Heart right ventricle (tissue), 16 donors: ENCODE results near the gene SHANK2. TPM values are rescaled to one million over a fixed set of nuclear protein-coding genes. Genes with fewer than 3 reads are reported as not detected.
A peak's percentile ranks its signal among the peaks of the same experiment; 100 is the strongest.

Experiments
- ATAC-seq, 8 donors: fragments of 200-7000 bp; cut with Tn5 transposase; one replicate each; pipeline ENCODE4 v1.9.1; 2020; ENCODE audit warnings: mild to moderate bottlenecking in 8 of 8, moderate library complexity in 8 of 8, moderate number of reproducible peaks in 1 of 8
- DNase-seq, 2 donors: peaks; one replicate each; pipeline ENCODE4 v3.0.0-alpha.2; 2020
- H3K27ac ChIP-seq, 10 donors: fragments of 200-600 bp; sonication (generic) in 2 of 10; one replicate each; pipeline versions ENCODE4 v1.5.0 to v1.8.0; 2020 to 2022; ENCODE audit warnings: mild to moderate bottlenecking in 3 of 10
- H3K27me3 ChIP-seq, 7 donors: fragments of 200-600 bp; one replicate each; pipeline ENCODE4 v1.8.0; 2021 to 2022; ENCODE audit warnings: mild to moderate bottlenecking in 2 of 7
- H3K36me3 ChIP-seq, 9 donors: fragments of 200-600 bp; sonication (generic) in 1 of 9; one replicate each; pipeline versions ENCODE4 v1.5.0 to v1.8.0; 2020 to 2022; ENCODE audit warnings: mild to moderate bottlenecking in 2 of 9
- H3K4me1 ChIP-seq, 9 donors: fragments of 200-600 bp; sonication (generic) in 1 of 9; one replicate each; pipeline versions ENCODE4 v1.5.0 to v1.8.0; 2020 to 2022; ENCODE audit warnings: mild to moderate bottlenecking in 4 of 9
- H3K4me3 ChIP-seq, 10 donors: fragments of 200-600 bp; sonication (generic) in 2 of 10; one replicate each; pipeline versions ENCODE4 v1.5.0 to v1.8.0; 2020 to 2022; ENCODE audit warnings: mild to moderate bottlenecking in 7 of 10, moderate library complexity in 2 of 10
- H3K9me3 ChIP-seq, 11 donors: fragments of 200-600 bp in 10 of 11; sonication (generic) in 2 of 11; one replicate each; pipeline versions ENCODE4 v1.5.0 to v1.8.0; 2013 to 2022; ENCODE audit warnings: mild to moderate bottlenecking in 2 of 11, control low read depth in 1 of 11, moderate library complexity in 1 of 11
- CTCF ChIP-seq, 9 donors: fragments of 200-600 bp; sonication (generic) in 2 of 9; IDR thresholded peaks; one replicate each; pipeline versions ENCODE4 v1.5.0 to v1.8.0; 2021 to 2022; ENCODE audit warnings: antibody characterized with exemption in 9 of 9, mild to moderate bottlenecking in 5 of 9, moderate library complexity in 1 of 9
- WGBS, 2 donors: extraction: QIAGEN DNeasy Blood & Tissue Kit; methylation state at CpG; one replicate each; pipeline ENCODE4 v1.1.7; 2013; ENCODE audit warnings: inconsistent platforms in 1 of 2; 5-methylcytosine and 5-hydroxymethylcytosine counted together
- intact Hi-C, 10 donors: fragments of 100-400 bp; cut with DNase I; formaldehyde crosslinking; loops; one replicate each; pipeline versions ENCODE4 v1.11.1 to v1.14.2; 2022
- polyA plus RNA-seq, 2 donors: library from polyadenylated mRNA; stranded (reverse); fragments of 200-250 nt; gene quantifications; one replicate each; pipeline ENCODE4 v1.2.3, GENCODE V29; 2013
- total RNA-seq, 10 donors: library from RNA; stranded (reverse); fragmentation: NEBNext Ultra II Directional in 3 of 10; extraction: Animal tissue kit (Norgen Biotek cat#: 25700) in 3 of 10; gene quantifications; one replicate each; pipeline versions ENCODE4 v1.2.1 to v1.2.4, GENCODE V29; 2021 to 2023
- donor health status: Arrhythmogenic right ventricular cardiomyopathy.
- donor health status: ischemic (EF 13 %, LVEDD 7.1; RV severe dilation, severe dysfunction).
- donor health status: healthy with polysubstance abuse.
- donor health status: DM: no; HTN: yes; CAD: no.
- donor health status: DM: no; HTN: no; CAD: no.
- donor health status: ischemic (EF 25% LVEDD 6.9; RV normal size, moderate dysfunction).
- donor health status: ischemic (EF 25% LVEDD 5.7; RV mildly dilated, moderate dysfunction).
- donor health status: healthy.
- donor health status: DM: yes; HTN: yes; CAD: no.
- donor health status: Ischemic cardiomyopathy.
- donor health status: ischemic (EF 35%, LVEDD 5.7; RV mildly dilated, moderate dysfunction).
- donor health status: nonischemic (EF 11% LVEDD 7.7; RV severe dilation, severe dysfunction).
- donor health status: DM: yes; HTN: yes; CAD: no.
- donor health status: PGD.
- donor health status: ischemic (EF 29% LVEDD 5.4; RV normal size, mild dysfunction).
- donor health status: nonischemic (EF 23%, LVEDD 6.1; RV moderate dilation, normal function).

SHANK2 gene
- total and polyA plus RNA-seq, 12 donors: under 0.01 to 0.71 (median 0.44) TPM; not detected in 2

- Histone ChIP-seq H3K9me3 (no peaks in the 10 kb centered on the region), H3K27ac (no peak overlapping the region), H3K27me3 (peaks cover 0 to 61% (median 28%) of the 10 kb centered on the region in 7 donors), H3K4me3 (no peak overlapping the region), H3K4me1 (peaks cover 0 to 7% (median 0%) of the 10 kb centered on the region in 9 donors), H3K36me3 (no peaks in the 10 kb centered on the region)
- no peak for DNase-seq
- WGBS, 2 donors: 70 to 72% methylated on average over 19 of the region's 19 CpGs
- intact Hi-C loops: no loop called here
- no peak for ATAC-seq
- TF ChIP-seq CTCF (IDR thresholded peaks at IDR 0.05): no peak
These were observed 38.5 kb downstream of the SHANK2 start for GRCh38 chr11:71213696-71214552.

GRCh38 chr11:71212871-71213559 lies 39.4 kb downstream of the SHANK2 start:
- TF ChIP-seq CTCF (IDR thresholded peaks at IDR 0.05): no peak
- intact Hi-C loops: no loop called here
- Histone ChIP-seq H3K4me3 (no peak overlapping the region), H3K9me3 (peaks cover 0 to 5% (median 0%) of the 10 kb centered on the region in 11 donors), H3K27ac (no peak overlapping the region), H3K27me3 (peaks cover 0 to 63% (median 23%) of the 10 kb centered on the region in 7 donors), H3K36me3 (no peaks in the 10 kb centered on the region), H3K4me1 (peaks cover 0 to 7% (median 0%) of the 10 kb centered on the region in 9 donors)
- ATAC-seq (peak in 3 of 8 donors; percentile 43 to 74 (median 57)), DNase-seq (no peak)
- WGBS, 2 donors: 51 to 54% methylated on average over 10 of the region's 10 CpGs

GRCh38 chr11:71211631-71212030 lies 40.7 kb downstream of the SHANK2 start:
- peaks cover 0 to 5% (median 0%) of the 10 kb centered on the region in 11 donors for H3K9me3 ChIP-seq
- TF ChIP-seq CTCF (IDR thresholded peaks at IDR 0.05): no peak
- intact Hi-C loops: no loop called here
- H3K4me1 ChIP-seq: peaks cover 0 to 7% (median 0%) of the 10 kb centered on the region in 9 donors
- H3K36me3 ChIP-seq: no peaks in the 10 kb centered on the region
- peaks cover 0 to 60% (median 23%) of the 10 kb centered on the region in 7 donors for H3K27me3 ChIP-seq
- H3K27ac ChIP-seq: no peak overlapping the region
- no peak overlapping the region for H3K4me3 ChIP-seq
- ATAC-seq (no peak), DNase-seq (no peak)
- 80 to 82% methylated on average over 2 of the region's 2 CpGs for WGBS, 2 donors

- 77% methylated on average over 8 of the region's 8 CpGs for WGBS, 2 donors
These were observed 41.5 kb downstream of the SHANK2 start for GRCh38 chr11:71210861-71211260.

More at GRCh38 chr11:71210861-71211260, 41.5 kb downstream of the SHANK2 start:
- no peak for DNase-seq
- peaks cover 0 to 7% (median 0%) of the 10 kb centered on the region in 9 donors for H3K4me1 ChIP-seq
- H3K4me3 ChIP-seq: no peak overlapping the region
- H3K9me3 ChIP-seq: peaks cover 0 to 5% (median 0%) of the 10 kb centered on the region in 11 donors
- H3K27ac ChIP-seq: no peak overlapping the region
- peaks cover 0 to 54% (median 23%) of the 10 kb centered on the region in 7 donors for H3K27me3 ChIP-seq
- TF ChIP-seq CTCF (IDR thresholded peaks at IDR 0.05): no peak
- no peak for ATAC-seq
- no peaks in the 10 kb centered on the region for H3K36me3 ChIP-seq
- intact Hi-C loops: no loop called here
